Suprapubic skin (tissue), 4 donors: ENCODE results near the gene CYP4F11.

Experiments
- CTCF ChIP-seq, 2 donors: fragments of 200-600 bp in 1 of 2; fragments of 450-650 bp in 1 of 2; sonication (generic) in 1 of 2; IDR thresholded peaks; one replicate each; pipeline ENCODE4 v1.5.1; 2016 to 2019; ENCODE audit warnings: antibody characterized with exemption in 2 of 2, mild to moderate bottlenecking in 1 of 2, moderate library complexity in 1 of 2
- EP300 ChIP-seq: sonication (generic); formaldehyde crosslinking; IDR thresholded peaks from one replicate; pipeline ENCODE4 v1.6.1; 2017; ENCODE audit warnings: antibody characterized with exemption
- POLR2AphosphoS5 ChIP-seq, 3 donors: sonication (generic); formaldehyde crosslinking; IDR thresholded peaks; one replicate each; pipeline ENCODE4 v1.6.1; 2017; ENCODE audit warnings: antibody characterized with exemption in 3 of 3

GRCh38 chr19:15885167-15885566 lies 49.2 kb downstream of the CYP4F11 start:
- no peak for TF ChIP-seq CTCF (IDR thresholded peaks at IDR 0.05)
- TF ChIP-seq POLR2AphosphoS5 (IDR thresholded peaks at IDR 0.05) = no peak
- TF ChIP-seq EP300 = no peak
